ENCODE data around the gene KIF21A. TPM values are rescaled to one million over a fixed set of nuclear protein-coding genes. Genes with fewer than 3 reads are reported as not detected.

KIF21A gene
- total RNA-seq, 2 experiments from 2014 or later: 22.2 to 24.3 TPM

- H3K27ac Mint-ChIP-seq: peak overlapping the region; percentile 82
- no peaks in the 10 kb centered on the region for H3K9me3 Mint-ChIP-seq
- H3K36me3 Mint-ChIP-seq: peaks cover 3% of the 10 kb centered on the region
- H3K4me3 Mint-ChIP-seq: peak overlapping the region; percentile 87
- H3K4me1 Mint-ChIP-seq: peaks cover 23% of the 10 kb centered on the region
- H3K27me3 Mint-ChIP-seq: peaks cover 10% of the 10 kb centered on the region
- peak; percentile 57 for DNase-seq
These were observed 723 bp downstream of the KIF21A start for GRCh38 chr12:39441963-39442830.

- DNase-seq: no peak
- Mint-ChIP-seq H3K36me3 (peaks cover 3% of the 10 kb centered on the region), H3K4me1 (peaks cover 23% of the 10 kb centered on the region), H3K4me3 (peak overlapping the region; percentile 87), H3K27me3 (peaks cover 12% of the 10 kb centered on the region), H3K9me3 (no peaks in the 10 kb centered on the region), H3K27ac (no peak overlapping the region)
These were observed 1.5 kb downstream of the KIF21A start for GRCh38 chr12:39441189-39441962.

GRCh38 chr12:39440781-39441180 is 2.1 kb downstream of the KIF21A start:
- Mint-ChIP-seq H3K27ac (no peak overlapping the region), H3K36me3 (peaks cover 3% of the 10 kb centered on the region)

GRCh38 chr12:39440101-39440500 is 2.8 kb downstream of the KIF21A start:
- H3K36me3 Mint-ChIP-seq: peaks cover 3% of the 10 kb centered on the region
- no peak overlapping the region for H3K27ac Mint-ChIP-seq
- H3K27me3 Mint-ChIP-seq: peaks cover 12% of the 10 kb centered on the region
- peaks cover 23% of the 10 kb centered on the region for H3K4me1 Mint-ChIP-seq
- no peak for DNase-seq
- H3K9me3 Mint-ChIP-seq: no peaks in the 10 kb centered on the region
- H3K4me3 Mint-ChIP-seq: no peak overlapping the region

More at GRCh38 chr12:39440781-39441180, 2.1 kb downstream of the KIF21A start:
- Mint-ChIP-seq H3K9me3 (no peaks in the 10 kb centered on the region), H3K4me3 (peak overlapping the region; percentile 23), H3K27me3 (peaks cover 12% of the 10 kb centered on the region), H3K4me1 (peaks cover 23% of the 10 kb centered on the region)
- no peak for DNase-seq

- Mint-ChIP-seq H3K4me1 (peaks cover 2% of the 10 kb centered on the region), H3K4me3 (no peak overlapping the region), H3K36me3 (peaks cover 3% of the 10 kb centered on the region), H3K27ac (no peak overlapping the region), H3K27me3 (peaks cover 6% of the 10 kb centered on the region), H3K9me3 (no peaks in the 10 kb centered on the region)
- no peak for DNase-seq
These were observed 7.4 kb downstream of the KIF21A start for GRCh38 chr12:39435531-39435930.

DNA sequence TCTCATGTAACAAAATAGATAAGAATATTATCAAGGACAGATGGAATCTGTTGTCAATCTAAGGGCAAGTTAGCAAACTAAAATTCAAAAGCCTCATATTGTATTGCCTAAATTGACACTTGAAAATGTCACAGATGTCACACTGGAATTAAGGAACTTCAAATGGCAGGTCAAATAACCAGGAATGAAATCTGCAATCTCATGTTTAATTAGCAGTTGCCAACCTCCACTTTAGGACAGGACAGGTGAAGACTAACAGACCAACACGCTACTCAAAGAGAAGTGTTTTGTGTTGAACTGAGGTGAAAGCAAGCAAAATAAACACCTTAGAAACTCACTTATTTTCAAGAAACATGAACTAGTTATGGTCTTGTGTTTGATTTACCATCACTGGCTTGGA is 11.1 kb downstream of the KIF21A start:
- no peaks in the 10 kb centered on the region for H3K9me3 Mint-ChIP-seq
- H3K4me3 Mint-ChIP-seq: no peak overlapping the region
- DNase-seq: no peak
- no peak overlapping the region for H3K27ac Mint-ChIP-seq
- H3K4me1 Mint-ChIP-seq: peaks cover 1% of the 10 kb centered on the region
- H3K27me3 Mint-ChIP-seq: no peaks in the 10 kb centered on the region
- H3K36me3 Mint-ChIP-seq: peaks cover 1% of the 10 kb centered on the region

GRCh38 chr12:39431002-39431796 is 11.7 kb downstream of the KIF21A start:
- Mint-ChIP-seq H3K9me3 (no peaks in the 10 kb centered on the region), H3K27ac (no peak overlapping the region), H3K4me3 (no peak overlapping the region), H3K4me1 (peaks cover 1% of the 10 kb centered on the region), H3K27me3 (no peaks in the 10 kb centered on the region), H3K36me3 (peaks cover 1% of the 10 kb centered on the region)
- DNase-seq: no peak

- no peaks in the 10 kb centered on the region for H3K27me3 Mint-ChIP-seq
- peaks cover 1% of the 10 kb centered on the region for H3K4me1 Mint-ChIP-seq
- no peak overlapping the region for H3K4me3 Mint-ChIP-seq
- no peaks in the 10 kb centered on the region for H3K9me3 Mint-ChIP-seq
- H3K36me3 Mint-ChIP-seq: peaks cover 1% of the 10 kb centered on the region
- no peak overlapping the region for H3K27ac Mint-ChIP-seq
- no peak for DNase-seq
These were observed 13.1 kb downstream of the KIF21A start for GRCh38 chr12:39429809-39430208.

DNA sequence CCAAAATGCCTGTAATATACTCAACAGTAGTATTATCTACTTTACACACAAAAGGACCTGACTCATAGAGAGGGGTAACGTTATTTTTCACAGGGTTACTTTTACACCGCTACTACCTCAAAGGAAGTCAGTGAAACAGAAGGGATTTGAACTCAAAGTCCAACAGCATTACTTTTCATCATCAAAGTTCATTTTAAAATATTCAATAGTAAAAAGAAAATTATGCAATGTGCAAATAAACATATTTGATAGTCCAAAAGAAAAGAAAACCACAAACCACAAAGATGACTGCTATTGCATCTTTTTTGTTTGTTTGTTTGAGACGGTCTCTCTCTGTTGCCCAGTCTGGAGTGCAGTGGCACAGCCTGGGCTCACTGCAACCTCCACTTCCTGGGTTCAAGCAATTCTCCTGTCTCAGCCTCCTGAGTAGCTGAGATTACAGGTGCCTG is 15.5 kb downstream of the KIF21A start:
- peaks cover 1% of the 10 kb centered on the region for H3K4me1 Mint-ChIP-seq
- no peaks in the 10 kb centered on the region for H3K27me3 Mint-ChIP-seq
- H3K36me3 Mint-ChIP-seq: peaks cover 1% of the 10 kb centered on the region

DNA sequence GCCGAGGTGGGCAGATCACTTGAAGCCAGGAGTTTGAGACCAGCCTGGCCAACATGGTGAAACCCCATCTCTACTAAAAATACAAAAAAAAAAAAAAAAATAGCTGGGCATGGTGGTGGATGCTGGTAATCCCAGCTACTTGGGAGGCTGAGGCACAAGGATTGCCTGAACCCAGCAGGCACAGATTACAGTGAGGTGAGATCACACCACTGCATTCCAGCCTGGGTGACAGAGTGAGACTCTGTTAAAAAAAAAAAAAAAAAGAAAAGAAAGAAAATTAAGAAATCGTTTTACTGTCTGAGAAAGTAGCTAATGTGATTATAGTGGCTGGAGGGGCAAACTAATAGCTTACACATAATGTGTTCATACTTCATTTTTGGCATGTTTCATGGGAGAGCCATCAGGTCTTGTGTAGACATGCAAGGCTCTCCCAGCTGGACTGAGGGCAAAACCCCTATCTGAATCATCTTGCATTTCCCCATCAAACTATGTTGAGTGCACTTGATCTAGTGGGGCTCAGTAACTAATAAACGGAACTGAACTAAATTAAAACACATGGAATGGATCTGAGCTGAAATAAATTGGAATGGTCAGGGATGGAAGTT is 16.2 kb downstream of the KIF21A start:
- Mint-ChIP-seq H3K4me1 (peaks cover 1% of the 10 kb centered on the region), H3K27me3 (no peaks in the 10 kb centered on the region), H3K27ac (no peak overlapping the region), H3K4me3 (no peak overlapping the region), H3K36me3 (peaks cover 1% of the 10 kb centered on the region), H3K9me3 (no peaks in the 10 kb centered on the region)
- no peak for DNase-seq

More for the DNA sequence above, 15.5 kb downstream of the KIF21A start:
- no peaks in the 10 kb centered on the region for H3K9me3 Mint-ChIP-seq
- no peak overlapping the region for H3K27ac Mint-ChIP-seq
- H3K4me3 Mint-ChIP-seq: no peak overlapping the region
- no peak for DNase-seq

GRCh38 chr12:39420043-39420442 is 22.9 kb downstream of the KIF21A start:
- Mint-ChIP-seq H3K36me3 (peaks cover 15% of the 10 kb centered on the region), H3K27ac (no peak overlapping the region), H3K4me3 (no peak overlapping the region), H3K9me3 (peaks cover 2% of the 10 kb centered on the region), H3K27me3 (no peaks in the 10 kb centered on the region), H3K4me1 (peaks cover 4% of the 10 kb centered on the region)
- DNase-seq: no peak

DNA sequence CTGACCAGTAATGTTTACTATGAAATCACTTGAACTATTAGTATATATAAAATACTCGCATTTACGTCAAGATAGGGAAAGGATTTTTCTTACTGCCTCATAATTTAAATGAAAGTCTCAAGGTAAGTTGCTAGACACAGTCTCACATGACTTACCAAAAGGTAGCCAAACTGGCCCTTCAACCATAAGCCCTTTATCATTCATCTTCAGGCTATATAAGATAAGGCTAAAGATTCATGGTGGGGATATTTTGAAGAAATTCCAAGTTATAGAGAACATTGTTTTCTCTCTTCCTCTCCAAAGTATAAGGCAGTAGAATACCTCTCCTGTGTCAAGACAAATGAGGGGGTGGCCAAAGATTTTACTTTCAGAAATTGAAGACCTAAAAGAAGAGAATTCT is 23.4 kb downstream of the KIF21A start:
- DNase-seq: no peak
- peaks cover 5% of the 10 kb centered on the region for H3K4me1 Mint-ChIP-seq
- no peak overlapping the region for H3K4me3 Mint-ChIP-seq
- H3K9me3 Mint-ChIP-seq: peaks cover 2% of the 10 kb centered on the region
- H3K36me3 Mint-ChIP-seq: peaks cover 15% of the 10 kb centered on the region
- H3K27ac Mint-ChIP-seq: no peak overlapping the region
- H3K27me3 Mint-ChIP-seq: no peaks in the 10 kb centered on the region

DNA sequence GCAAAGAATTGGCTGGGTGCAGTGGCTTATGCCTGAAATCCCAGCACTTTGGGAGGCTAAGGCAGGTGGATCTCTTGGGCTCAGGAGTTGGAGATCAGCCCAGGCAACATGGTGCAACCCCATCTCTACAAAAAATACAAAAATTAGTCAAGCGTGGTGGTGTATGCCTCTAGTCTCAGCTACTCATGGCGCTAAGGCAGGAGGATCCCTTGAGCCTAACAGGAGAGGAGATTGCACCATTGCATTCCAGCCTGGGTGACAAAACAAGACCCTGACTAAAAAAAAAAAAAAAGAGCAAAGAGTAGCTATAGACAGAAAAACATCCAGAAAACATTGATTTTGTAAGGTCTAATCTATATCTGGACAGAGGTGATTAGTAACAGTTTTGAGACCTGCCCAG is 25.0 kb downstream of the KIF21A start:
- Mint-ChIP-seq H3K27me3 (no peaks in the 10 kb centered on the region), H3K4me1 (peaks cover 13% of the 10 kb centered on the region), H3K36me3 (peaks cover 15% of the 10 kb centered on the region), H3K4me3 (no peak overlapping the region), H3K27ac (no peak overlapping the region), H3K9me3 (peaks cover 2% of the 10 kb centered on the region)
- no peak for DNase-seq

Data from activated naive CD8-positive, alpha-beta T cell treated with anti-CD3 and anti-CD28 coated beads for 36 hours (primary cell).